Suprapubic skin (tissue), 3 donors: ENCODE data around the gene GIPR.

Experiments
- EP300 ChIP-seq: sonication (generic); formaldehyde crosslinking; IDR thresholded peaks from one replicate; pipeline ENCODE4 v1.6.1; 2017; ENCODE audit warnings: antibody characterized with exemption
- TF ChIP-seq, protein P1 (sequence below), 2 donors: fragments of 200-600 bp in 1 of 2; fragments of 450-650 bp in 1 of 2; sonication (generic) in 1 of 2; IDR thresholded peaks; one replicate each; pipeline ENCODE4 v1.5.1; 2016 to 2019; ENCODE audit warnings: antibody characterized with exemption in 2 of 2, mild to moderate bottlenecking in 1 of 2, moderate library complexity in 1 of 2

DNA sequence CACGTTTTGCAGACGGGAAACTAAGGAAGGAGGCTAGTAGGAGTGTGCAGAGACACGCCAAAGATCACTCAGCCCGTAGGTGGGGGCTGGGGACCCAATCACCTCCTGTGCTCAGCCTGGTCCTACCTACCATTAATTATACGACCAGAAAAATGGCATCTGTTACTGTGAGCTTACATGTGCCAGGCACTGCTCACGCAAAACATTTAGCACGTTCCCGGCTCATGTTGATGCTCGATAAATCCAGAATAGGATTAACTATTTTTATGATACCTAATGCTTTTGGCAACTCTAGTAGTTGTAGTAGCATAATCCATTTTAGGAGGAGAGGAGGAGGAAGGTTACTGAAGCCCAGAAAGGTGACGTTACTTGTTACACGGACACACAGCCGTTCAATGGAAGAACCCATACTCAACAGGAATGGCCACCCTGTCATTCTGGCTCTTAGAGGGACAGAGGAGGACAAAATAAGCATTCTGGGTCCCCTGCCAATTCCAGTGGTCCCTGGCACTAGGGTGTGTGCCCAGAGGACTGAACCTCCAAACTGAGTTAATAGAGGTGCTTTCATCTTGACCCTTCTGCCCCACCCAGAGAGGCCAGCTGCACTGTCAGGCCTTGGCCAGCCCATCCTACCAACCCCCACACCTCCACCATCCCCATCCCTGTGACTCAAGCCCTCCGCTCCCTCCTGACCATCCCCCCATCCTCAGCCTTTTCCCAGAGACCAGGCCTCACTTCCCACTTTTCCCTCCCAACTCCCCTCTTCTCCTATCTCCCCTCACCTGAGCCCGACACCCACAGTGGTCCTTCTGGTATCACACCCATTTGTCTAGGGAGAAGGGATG, 23.9 kb upstream of the GIPR start:
- TF ChIP-seq, protein P1, sequence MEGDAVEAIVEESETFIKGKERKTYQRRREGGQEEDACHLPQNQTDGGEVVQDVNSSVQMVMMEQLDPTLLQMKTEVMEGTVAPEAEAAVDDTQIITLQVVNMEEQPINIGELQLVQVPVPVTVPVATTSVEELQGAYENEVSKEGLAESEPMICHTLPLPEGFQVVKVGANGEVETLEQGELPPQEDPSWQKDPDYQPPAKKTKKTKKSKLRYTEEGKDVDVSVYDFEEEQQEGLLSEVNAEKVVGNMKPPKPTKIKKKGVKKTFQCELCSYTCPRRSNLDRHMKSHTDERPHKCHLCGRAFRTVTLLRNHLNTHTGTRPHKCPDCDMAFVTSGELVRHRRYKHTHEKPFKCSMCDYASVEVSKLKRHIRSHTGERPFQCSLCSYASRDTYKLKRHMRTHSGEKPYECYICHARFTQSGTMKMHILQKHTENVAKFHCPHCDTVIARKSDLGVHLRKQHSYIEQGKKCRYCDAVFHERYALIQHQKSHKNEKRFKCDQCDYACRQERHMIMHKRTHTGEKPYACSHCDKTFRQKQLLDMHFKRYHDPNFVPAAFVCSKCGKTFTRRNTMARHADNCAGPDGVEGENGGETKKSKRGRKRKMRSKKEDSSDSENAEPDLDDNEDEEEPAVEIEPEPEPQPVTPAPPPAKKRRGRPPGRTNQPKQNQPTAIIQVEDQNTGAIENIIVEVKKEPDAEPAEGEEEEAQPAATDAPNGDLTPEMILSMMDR (IDR thresholded peaks at IDR 0.05): no peak
- no peak for TF ChIP-seq EP300
